PC-9 (cell line): ENCODE measurements around the gene CCDC124.

Experiments used
- EZH2 ChIP-seq: fragments of 200-600 bp; sonication (generic); IDR thresholded peaks from 2 replicates; pipeline ENCODE4 v1.8.0; 2017; ENCODE audit warnings: antibody characterized with exemption, low read depth
- TF ChIP-seq, protein P1 (sequence below): fragments of 200-600 bp; sonication (generic); conservative IDR thresholded peaks from 2 replicates; pipeline ENCODE4 v1.6.1; 2017; ENCODE audit warnings: mixed run types, antibody characterized with exemption, mild to moderate bottlenecking, moderate library complexity

DNA sequence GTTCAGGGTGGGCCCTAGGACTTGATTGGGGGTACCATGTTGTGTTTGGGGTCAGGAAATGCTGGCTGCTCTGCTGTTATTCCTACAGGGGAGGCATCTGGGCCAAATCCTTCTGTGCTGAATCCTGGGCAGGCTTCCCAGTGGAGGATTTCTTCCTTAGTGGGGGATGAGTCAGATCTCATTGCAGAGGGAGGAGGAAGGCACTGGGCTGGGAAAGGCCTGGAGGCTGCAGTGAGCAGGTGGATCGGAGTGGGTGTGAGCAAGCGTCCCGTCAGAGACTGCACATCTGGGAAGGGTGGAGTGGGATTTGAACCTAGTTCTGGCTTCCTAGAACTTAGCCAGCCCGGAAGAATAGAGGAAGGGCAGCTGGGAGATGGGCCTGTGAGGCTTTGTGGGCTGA lies 11.5 kb downstream of the CCDC124 start:
- TF ChIP-seq, protein P1, sequence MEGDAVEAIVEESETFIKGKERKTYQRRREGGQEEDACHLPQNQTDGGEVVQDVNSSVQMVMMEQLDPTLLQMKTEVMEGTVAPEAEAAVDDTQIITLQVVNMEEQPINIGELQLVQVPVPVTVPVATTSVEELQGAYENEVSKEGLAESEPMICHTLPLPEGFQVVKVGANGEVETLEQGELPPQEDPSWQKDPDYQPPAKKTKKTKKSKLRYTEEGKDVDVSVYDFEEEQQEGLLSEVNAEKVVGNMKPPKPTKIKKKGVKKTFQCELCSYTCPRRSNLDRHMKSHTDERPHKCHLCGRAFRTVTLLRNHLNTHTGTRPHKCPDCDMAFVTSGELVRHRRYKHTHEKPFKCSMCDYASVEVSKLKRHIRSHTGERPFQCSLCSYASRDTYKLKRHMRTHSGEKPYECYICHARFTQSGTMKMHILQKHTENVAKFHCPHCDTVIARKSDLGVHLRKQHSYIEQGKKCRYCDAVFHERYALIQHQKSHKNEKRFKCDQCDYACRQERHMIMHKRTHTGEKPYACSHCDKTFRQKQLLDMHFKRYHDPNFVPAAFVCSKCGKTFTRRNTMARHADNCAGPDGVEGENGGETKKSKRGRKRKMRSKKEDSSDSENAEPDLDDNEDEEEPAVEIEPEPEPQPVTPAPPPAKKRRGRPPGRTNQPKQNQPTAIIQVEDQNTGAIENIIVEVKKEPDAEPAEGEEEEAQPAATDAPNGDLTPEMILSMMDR, result no peak
- TF ChIP-seq EZH2, result no peak
